Chondrocyte (in vitro differentiated cells): ENCODE measurements around the gene STIMATE. TPM values are rescaled to one million over a fixed set of nuclear protein-coding genes. Genes with fewer than 3 reads are reported as not detected.

Experiments
- DNase-seq: peaks from one replicate; pipeline ENCODE4 v3.0.0; 2021; ENCODE audit warnings: mixed read lengths, low spot score
- H3K27ac Mint-ChIP-seq: one replicate; pipeline ENCODE4 v1.8.0; 2021; ENCODE audit warnings: mild to moderate bottlenecking, moderate library complexity, mixed read lengths; ENCODE audit not compliant: unreplicated experiment
- H3K27me3 Mint-ChIP-seq: 2 replicates; pipeline ENCODE4 v1.8.0; 2021; ENCODE audit warnings: low read depth, mixed read lengths
- H3K36me3 Mint-ChIP-seq: 2 replicates; pipeline ENCODE4 v1.8.0; 2021; ENCODE audit warnings: low read depth, mixed read lengths
- H3K4me1 Mint-ChIP-seq: 2 replicates; pipeline ENCODE4 v1.8.0; 2021; ENCODE audit warnings: low read depth, mild to moderate bottlenecking, mixed read lengths
- H3K4me3 Mint-ChIP-seq: one replicate; pipeline ENCODE4 v1.8.0; 2021; ENCODE audit warnings: mild to moderate bottlenecking, moderate library complexity, mixed read lengths; ENCODE audit not compliant: unreplicated experiment
- H3K9me3 Mint-ChIP-seq: 2 replicates; pipeline ENCODE4 v1.8.0; 2021; ENCODE audit warnings: low read depth, mixed read lengths
- CTCF ChIP-seq: fragments of 200-600 bp; sonication (generic); IDR thresholded peaks from 2 replicates; pipeline ENCODE4 v1.5.0; 2021; ENCODE audit warnings: antibody characterized with exemption, mild to moderate bottlenecking, moderate library complexity
- total RNA-seq: library from RNA; stranded (reverse); gene quantifications from 3 replicates; pipeline ENCODE4 v1.2.1, GENCODE V29; 2021

The STIMATE gene
- total RNA-seq, 1 donor from 2014 or later: 19.0 TPM

- H3K27me3 Mint-ChIP-seq: no peaks in the 10 kb centered on the region
- H3K9me3 Mint-ChIP-seq: no peaks in the 10 kb centered on the region
- peaks cover 4% of the 10 kb centered on the region for H3K4me1 Mint-ChIP-seq
- DNase-seq: no peak
- H3K4me3 Mint-ChIP-seq: no peak overlapping the region
- no peak overlapping the region for H3K27ac Mint-ChIP-seq
- no peaks in the 10 kb centered on the region for H3K36me3 Mint-ChIP-seq
- TF ChIP-seq CTCF: no peak
Observed at GRCh38 chr3:52930748-52931147, 33.4 kb upstream of the STIMATE start.

- no peaks in the 10 kb centered on the region for H3K9me3 Mint-ChIP-seq
- no peak for TF ChIP-seq CTCF
- no peaks in the 10 kb centered on the region for H3K4me1 Mint-ChIP-seq
- no peak overlapping the region for H3K4me3 Mint-ChIP-seq
- H3K27ac Mint-ChIP-seq: no peak overlapping the region
- H3K27me3 Mint-ChIP-seq: no peaks in the 10 kb centered on the region
- DNase-seq: no peak
- peaks cover 4% of the 10 kb centered on the region for H3K36me3 Mint-ChIP-seq
Observed at GRCh38 chr3:52926554-52926953, 29.2 kb upstream of the STIMATE start.

- Mint-ChIP-seq H3K9me3 (no peaks in the 10 kb centered on the region), H3K27ac (no peak overlapping the region), H3K27me3 (no peaks in the 10 kb centered on the region), H3K4me3 (no peak overlapping the region), H3K4me1 (no peaks in the 10 kb centered on the region), H3K36me3 (peaks cover 4% of the 10 kb centered on the region)
- no peak for TF ChIP-seq CTCF
- DNase-seq: no peak
Observed at GRCh38 chr3:52925405-52926313, 28.3 kb upstream of the STIMATE start.

- Mint-ChIP-seq H3K4me3 (no peak overlapping the region), H3K4me1 (no peaks in the 10 kb centered on the region), H3K9me3 (no peaks in the 10 kb centered on the region), H3K27ac (no peak overlapping the region), H3K27me3 (no peaks in the 10 kb centered on the region), H3K36me3 (peaks cover 11% of the 10 kb centered on the region)
- no peak for DNase-seq
- no peak for TF ChIP-seq CTCF
Observed at GRCh38 chr3:52923963-52924362, 26.6 kb upstream of the STIMATE start.

- Mint-ChIP-seq H3K4me3 (no peak overlapping the region), H3K9me3 (no peaks in the 10 kb centered on the region), H3K27ac (no peak overlapping the region), H3K27me3 (no peaks in the 10 kb centered on the region), H3K36me3 (peaks cover 13% of the 10 kb centered on the region), H3K4me1 (no peaks in the 10 kb centered on the region)
- DNase-seq: no peak
- no peak for TF ChIP-seq CTCF
Observed at GRCh38 chr3:52920841-52921240, 23.5 kb upstream of the STIMATE start.
